BLaER1 treated with 17β-estradiol and CSF1 and Interleukin-3, amounts not matched to agents 10 nM and 100 nM (cell line): ENCODE measurements around the gene TMEM91.
"Not testable (repeated sequence)": the region's sequence is repeated elsewhere in the genome, so short reads cannot be mapped to it uniquely, and the experiment has no call there.

Source experiments
- H3K27ac ChIP-seq, 11 experiments: shearing (Covaris generic); formaldehyde crosslinking; 2 replicates each; pipeline ENCODE4 v1.8.1; 2022
- H3K27me3 ChIP-seq, 11 experiments: shearing (Covaris generic); formaldehyde crosslinking; 2 replicates each; pipeline ENCODE4 v1.8.1; 2022
- H3K36me3 ChIP-seq, 11 experiments: shearing (Covaris generic); formaldehyde crosslinking; 2 replicates each; pipeline ENCODE4 v1.8.1; 2022
- H3K4me1 ChIP-seq, 10 experiments: shearing (Covaris generic); formaldehyde crosslinking; 2 replicates each; pipeline ENCODE4 v1.8.1; 2022
- H3K4me2 ChIP-seq, 11 experiments: shearing (Covaris generic); formaldehyde crosslinking; 2 replicates each; pipeline ENCODE4 v1.8.1; 2022
- H3K4me3 ChIP-seq, 10 experiments: shearing (Covaris generic); formaldehyde crosslinking; 2 replicates each; pipeline ENCODE4 v1.8.1; 2022
- H3K9ac ChIP-seq, 11 experiments: shearing (Covaris generic); formaldehyde crosslinking; 2 replicates each; pipeline ENCODE4 v1.8.1; 2022
- H3K9me3 ChIP-seq, 11 experiments: shearing (Covaris generic); formaldehyde crosslinking; replicated peaks in 1 of 11; 2 replicates each; pipeline ENCODE4 v1.8.1; 2022
- H4K20me1 ChIP-seq, 11 experiments: shearing (Covaris generic); formaldehyde crosslinking; 2 replicates each; pipeline ENCODE4 v1.8.1; 2022
- Cebpa-rat ChIP-seq, 11 experiments: shearing (Covaris generic); IDR thresholded peaks; 2 replicates each; pipeline ENCODE4 v1.8.1; 2022

Gene TMEM91

DNA sequence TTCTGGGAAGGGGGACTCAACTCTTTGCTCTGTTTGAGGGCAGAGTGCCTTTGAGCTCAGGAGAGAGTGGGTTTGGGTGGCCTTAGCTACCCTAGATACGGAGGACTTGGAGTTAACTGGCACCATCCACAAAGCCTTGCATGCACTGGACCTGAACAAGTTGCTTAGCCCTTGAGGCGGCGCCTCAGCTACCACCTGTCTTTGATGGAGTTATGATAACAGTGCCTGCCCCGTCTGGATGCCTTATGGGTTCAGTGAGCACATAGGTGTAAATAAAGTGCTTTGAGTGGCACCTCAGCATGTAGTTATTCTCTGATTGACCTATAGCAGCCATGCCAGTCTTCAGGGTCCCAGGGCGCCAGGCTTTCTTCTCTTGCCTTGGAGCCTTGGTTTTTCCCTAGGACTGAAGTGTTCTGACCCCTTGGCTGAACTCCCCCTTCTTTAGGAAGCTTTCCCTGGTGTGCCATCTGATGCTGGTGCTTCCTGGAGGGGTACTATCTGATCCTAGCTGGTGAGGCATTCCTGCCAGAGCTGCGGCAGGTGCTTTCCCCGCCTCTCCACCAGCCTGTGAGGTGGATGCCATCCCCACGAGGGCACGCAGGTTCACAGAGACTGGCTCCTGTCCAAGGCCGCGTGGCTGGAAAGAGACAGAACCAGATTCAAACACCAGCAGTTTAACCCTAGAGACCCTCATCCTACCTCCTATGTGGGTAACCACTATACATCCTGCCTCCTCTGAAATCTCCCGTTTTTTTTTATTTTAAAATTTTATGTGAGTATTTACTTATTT, 27.0 kb downstream of the TMEM91 start:
- H3K27ac ChIP-seq: peak overlapping the region in 6 of 11 experiments; percentile 19 to 41 (median 25); a peak in 6 of 22 replicates
- H3K27me3 ChIP-seq: no peaks in the 10 kb centered on the region
- H3K36me3 ChIP-seq: peaks cover 6 to 41% (median 23%) of the 10 kb centered on the region in 11 experiments; a peak in 14 of 22 replicates
- H3K4me3 ChIP-seq: no peak overlapping the region
- H4K20me1 ChIP-seq: no peaks in the 10 kb centered on the region; a peak in 1 of 22 replicates
- peak overlapping the region in 4 of 11 experiments; percentile 10 to 20 (median 14); a peak in 3 of 22 replicates for H3K9ac ChIP-seq
- peaks cover 34 to 89% (median 62%) of the 10 kb centered on the region in 10 experiments for H3K4me1 ChIP-seq
- peak overlapping the region in 1 of 11 experiments; percentile 7; a peak in 4 of 22 replicates for H3K4me2 ChIP-seq
- no peak for TF ChIP-seq Cebpa-rat (IDR thresholded peaks at IDR 0.05)
- no peaks in the 10 kb centered on the region for H3K9me3 ChIP-seq

GRCh38 chr19:41405776-41406175, 29.4 kb downstream of the TMEM91 start:
- no peaks in the 10 kb centered on the region; a peak in 1 of 22 replicates for H4K20me1 ChIP-seq
- peak overlapping the region in 4 of 11 experiments; percentile 7 to 28 (median 24); a peak in 2 of 22 replicates for H3K9ac ChIP-seq
- no peaks in the 10 kb centered on the region for H3K27me3 ChIP-seq
- peak overlapping the region in 7 of 11 experiments; percentile 8 to 99 (median 99); a peak in 12 of 22 replicates for H3K27ac ChIP-seq
- H3K4me1 ChIP-seq: peaks cover 41 to 95% (median 69%) of the 10 kb centered on the region in 10 experiments
- no peaks in the 10 kb centered on the region for H3K9me3 ChIP-seq
- TF ChIP-seq Cebpa-rat (IDR thresholded peaks at IDR 0.05): no peak
- H3K4me3 ChIP-seq: peak overlapping the region in 1 of 10 experiments; percentile 9; a peak in 1 of 20 replicates
- H3K36me3 ChIP-seq: peaks cover 10 to 45% (median 25%) of the 10 kb centered on the region in 11 experiments; a peak in 17 of 22 replicates
- peak overlapping the region in 7 of 11 experiments; percentile 41 to 91 (median 90); a peak in 13 of 22 replicates for H3K4me2 ChIP-seq

DNA sequence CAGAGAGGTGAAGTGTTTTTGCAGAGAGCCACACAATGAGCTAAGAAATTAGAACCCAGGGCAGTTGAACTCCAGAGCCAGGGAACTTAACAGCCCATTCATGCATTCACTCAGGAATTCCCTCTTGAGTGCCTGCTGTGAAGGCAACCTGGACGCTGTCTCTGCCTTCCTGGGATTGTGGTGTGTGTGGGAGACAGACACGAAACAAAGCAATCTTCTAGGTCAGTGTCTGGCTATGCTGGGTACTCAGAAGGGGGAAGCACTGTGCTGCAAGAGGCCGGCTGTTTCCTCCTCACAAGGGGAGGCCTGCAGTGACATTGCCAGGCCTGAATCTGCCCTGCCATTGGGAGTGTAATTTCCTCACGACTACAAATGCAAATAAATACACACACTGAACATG, 30.9 kb downstream of the TMEM91 start:
- peak overlapping the region in 10 of 11 experiments; percentile 59 to 89 (median 82); a peak in 19 of 22 replicates for H3K9ac ChIP-seq
- no peak for TF ChIP-seq Cebpa-rat (IDR thresholded peaks at IDR 0.05)
- peak overlapping the region; percentile 50 to 91 (median 81) for H3K4me2 ChIP-seq
- no peaks in the 10 kb centered on the region for H3K27me3 ChIP-seq
- no peaks in the 10 kb centered on the region; a peak in 1 of 22 replicates for H4K20me1 ChIP-seq
- H3K9me3 ChIP-seq: no peaks in the 10 kb centered on the region
- H3K4me3 ChIP-seq: no peak overlapping the region
- peak overlapping the region; percentile 88 to 99 (median 96); a peak in 21 of 22 replicates for H3K27ac ChIP-seq
- H3K36me3 ChIP-seq: peaks cover 13 to 47% (median 28%) of the 10 kb centered on the region in 11 experiments; a peak in 18 of 22 replicates
- peaks cover 47 to 95% (median 80%) of the 10 kb centered on the region in 10 experiments for H3K4me1 ChIP-seq

- Histone ChIP-seq H3K9ac (peak overlapping the region; percentile 72 to 89 (median 82); a peak in 20 of 22 replicates), H3K4me2 (peak overlapping the region; percentile 50 to 91 (median 81))
Observed at GRCh38 chr19:41408256-41408655, 31.9 kb downstream of the TMEM91 start.

DNA sequence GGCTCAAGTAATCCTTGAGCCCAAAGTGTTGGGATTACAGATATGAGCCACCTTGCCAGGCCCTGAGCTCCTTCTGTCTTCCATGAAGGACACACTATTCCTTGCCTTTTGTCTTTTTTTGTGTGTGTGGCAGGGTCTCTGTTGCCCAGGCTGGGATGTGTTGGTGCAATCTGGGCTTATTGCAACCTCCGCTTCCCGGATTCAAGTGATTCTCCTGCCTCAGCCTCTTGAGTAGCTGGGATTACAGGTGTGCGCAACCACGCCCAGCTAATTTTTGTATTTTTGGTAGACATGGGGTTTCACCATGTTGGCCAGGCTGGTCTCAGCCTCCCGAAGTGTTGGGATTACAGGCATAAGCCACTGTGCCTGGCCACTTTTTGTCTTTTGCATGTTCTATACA, 32.5 kb downstream of the TMEM91 start:
- H3K9me3 ChIP-seq, H3K27me3 ChIP-seq, H4K20me1 ChIP-seq, H3K4me3 ChIP-seq: not testable (repeated sequence)
- Histone ChIP-seq H3K4me1 (peaks cover 62 to 97% (median 89%) of the 10 kb centered on the region in 10 experiments), H3K9ac (peak overlapping the region; percentile 72 to 89 (median 82)), H3K27ac (peak overlapping the region; percentile 88 to 99 (median 96)), H3K36me3 (peaks cover 9 to 46% (median 26%) of the 10 kb centered on the region in 11 experiments; a peak in 20 of 22 replicates), H3K4me2 (peak overlapping the region; percentile 50 to 91 (median 81))

More at GRCh38 chr19:41408256-41408655, 31.9 kb downstream of the TMEM91 start:
- Histone ChIP-seq H3K36me3 (peaks cover 10 to 45% (median 26%) of the 10 kb centered on the region in 11 experiments; a peak in 19 of 22 replicates), H3K27me3 (no peaks in the 10 kb centered on the region), H4K20me1 (no peaks in the 10 kb centered on the region), H3K9me3 (no peaks in the 10 kb centered on the region), H3K27ac (peak overlapping the region; percentile 88 to 99 (median 96)), H3K4me1 (peaks cover 56 to 97% (median 87%) of the 10 kb centered on the region in 10 experiments), H3K4me3 (no peak overlapping the region)
- TF ChIP-seq Cebpa-rat (IDR thresholded peaks at IDR 0.05): no peak

DNA sequence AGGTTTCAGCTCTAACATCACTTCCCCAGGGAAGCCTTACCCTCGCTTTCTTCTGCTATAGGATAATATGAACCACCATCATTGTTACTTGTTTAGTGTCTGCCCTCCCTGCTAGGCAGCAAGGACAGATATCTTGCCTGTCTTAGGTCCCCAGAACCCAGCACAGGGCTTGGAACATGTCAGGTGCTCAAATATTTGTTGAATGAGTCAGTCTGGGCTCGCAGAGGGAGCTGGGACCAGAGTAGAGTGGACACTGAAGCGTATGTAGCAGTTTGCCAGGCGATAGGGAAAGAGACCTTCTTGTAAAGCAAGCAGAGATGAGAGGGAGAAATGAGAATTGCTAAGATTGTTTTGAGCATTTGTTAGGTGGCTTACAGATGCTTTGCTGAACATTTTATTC, 33.0 kb downstream of the TMEM91 start:
- H3K27ac ChIP-seq: peak overlapping the region; percentile 88 to 99 (median 96)
- H3K27me3 ChIP-seq: no peaks in the 10 kb centered on the region
- peak overlapping the region; percentile 72 to 89 (median 82) for H3K9ac ChIP-seq
- H3K4me3 ChIP-seq: no peak overlapping the region; a peak in 1 of 20 replicates
- peak overlapping the region; percentile 50 to 91 (median 81) for H3K4me2 ChIP-seq
- no peak for TF ChIP-seq Cebpa-rat (IDR thresholded peaks at IDR 0.05)
- peaks cover 14 to 51% (median 30%) of the 10 kb centered on the region in 11 experiments; a peak in 21 of 22 replicates for H3K36me3 ChIP-seq
- H3K4me1 ChIP-seq: peaks cover 67 to 99% (median 93%) of the 10 kb centered on the region in 10 experiments
- H3K9me3 ChIP-seq: no peaks in the 10 kb centered on the region
- no peaks in the 10 kb centered on the region for H4K20me1 ChIP-seq

DNA sequence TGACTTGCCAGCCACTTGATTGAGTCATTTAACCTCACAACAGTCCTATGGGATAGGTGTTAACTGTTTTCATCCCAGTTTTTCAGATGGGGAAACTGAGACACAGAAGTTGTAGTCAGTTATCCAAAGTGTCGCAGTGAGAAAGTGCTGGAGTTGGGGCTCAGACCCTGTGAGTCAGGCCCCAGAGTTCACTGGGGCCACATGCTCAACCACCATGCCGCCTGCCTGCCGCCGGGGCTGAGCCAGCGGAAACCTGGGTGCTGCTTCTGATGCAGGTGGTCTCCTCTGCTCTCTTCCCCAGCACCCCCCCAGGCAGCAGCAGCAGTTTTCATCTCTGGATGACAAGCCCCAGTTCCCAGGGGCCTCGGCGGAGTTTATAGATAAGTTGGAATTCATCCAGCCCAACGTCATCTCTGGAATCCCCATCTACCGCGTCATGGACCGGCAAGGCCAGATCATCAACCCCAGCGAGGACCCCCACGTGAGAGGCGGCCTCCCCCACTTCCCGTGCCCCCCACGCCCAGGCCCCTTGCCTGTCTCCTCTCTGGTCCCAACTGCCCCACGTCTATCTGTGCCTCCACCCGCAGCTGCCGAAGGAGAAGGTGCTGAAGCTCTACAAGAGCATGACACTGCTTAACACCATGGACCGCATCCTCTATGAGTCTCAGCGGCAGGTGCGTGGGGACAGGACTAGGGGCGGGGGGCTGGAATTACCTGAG, 34.2 kb downstream of the TMEM91 start:
- Histone ChIP-seq H3K9me3 (no peaks in the 10 kb centered on the region), H3K4me2 (peak overlapping the region; percentile 50 to 91 (median 81)), H3K9ac (peak overlapping the region; percentile 72 to 89 (median 82)), H3K27me3 (no peaks in the 10 kb centered on the region), H3K27ac (peak overlapping the region; percentile 88 to 99 (median 96)), H3K4me1 (peaks cover 78 to 100% (median 99%) of the 10 kb centered on the region in 10 experiments), H3K4me3 (peak overlapping the region in 5 of 10 experiments; percentile 16 to 43 (median 38); a peak in 8 of 20 replicates), H3K36me3 (peaks cover 19 to 58% (median 41%) of the 10 kb centered on the region in 11 experiments), H4K20me1 (no peaks in the 10 kb centered on the region)
- no peak for TF ChIP-seq Cebpa-rat (IDR thresholded peaks at IDR 0.05)

DNA sequence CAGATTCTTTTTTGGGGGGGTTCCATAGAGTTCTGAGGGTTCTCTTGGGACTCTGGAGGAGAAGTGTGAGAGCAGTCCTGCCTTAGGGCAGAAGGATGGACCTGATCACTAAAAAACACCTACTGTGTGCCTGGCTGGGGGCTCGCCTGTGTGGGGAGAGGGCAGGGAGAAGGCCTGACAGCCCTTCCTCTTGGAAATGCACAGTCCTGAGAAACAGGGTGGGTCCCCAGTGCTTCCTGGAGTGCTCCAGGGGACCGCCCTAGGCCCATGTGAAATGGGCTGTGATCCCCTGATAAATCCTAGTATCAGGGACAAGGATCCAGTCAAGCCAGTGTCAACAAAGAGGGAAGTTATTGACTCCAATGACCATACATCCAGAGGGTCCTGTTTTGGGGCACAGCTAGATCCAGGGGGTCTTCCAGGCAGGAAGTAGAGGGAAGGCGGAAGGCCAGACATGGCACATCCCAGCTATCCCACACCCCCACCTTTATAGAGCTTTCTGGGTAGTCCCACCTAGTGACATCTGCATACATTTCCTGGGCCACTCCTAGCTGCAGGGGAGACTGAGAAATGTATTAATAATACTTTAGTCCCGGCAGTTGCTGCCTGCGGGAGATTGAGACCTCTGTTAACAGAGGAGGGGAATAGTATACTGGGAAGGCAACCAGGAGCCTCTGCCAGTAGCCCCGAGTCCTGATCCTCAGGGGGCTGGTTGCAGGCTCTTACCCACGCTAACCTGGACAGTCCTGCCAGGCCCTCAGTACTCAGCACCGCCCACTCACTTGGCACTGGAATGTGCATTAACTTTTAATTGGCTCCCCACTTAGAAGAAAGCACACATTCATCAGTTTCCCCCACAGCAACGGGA, 35.0 kb downstream of the TMEM91 start:
- Histone ChIP-seq H3K27me3 (no peaks in the 10 kb centered on the region), H3K27ac (peak overlapping the region; percentile 88 to 99 (median 96); a peak in 21 of 22 replicates), H3K36me3 (peaks cover 24 to 57% (median 46%) of the 10 kb centered on the region in 11 experiments), H4K20me1 (no peaks in the 10 kb centered on the region), H3K4me2 (peak overlapping the region; percentile 50 to 91 (median 81)), H3K4me1 (peaks cover 78 to 98% (median 91%) of the 10 kb centered on the region in 10 experiments), H3K4me3 (peak overlapping the region in 4 of 10 experiments; percentile 24 to 43 (median 40); a peak in 7 of 20 replicates), H3K9ac (peak overlapping the region; percentile 26 to 89 (median 82); a peak in 21 of 22 replicates), H3K9me3 (no peaks in the 10 kb centered on the region)
- no peak for TF ChIP-seq Cebpa-rat (IDR thresholded peaks at IDR 0.05)
